HL-60 (cell line): ENCODE data around the gene TBC1D22A.

Source experiments
- DNase-seq, 2 experiments: peaks; one replicate each; pipeline ENCODE4 v3.0.0-alpha.2; 2010 to 2020; ENCODE audit warnings: low read depth in 1 of 2, low spot score in 1 of 2
- H3K27ac ChIP-seq: fragments of 250-450 bp; sonication (Bioruptor Pico); replicated peaks from 2 replicates; pipeline ENCODE4 v1.5.1; 2020; ENCODE audit warnings: mild to moderate bottlenecking, moderate library complexity
- H3K27me3 ChIP-seq: fragments of 250-450 bp; sonication (Bioruptor Pico); 2 replicates; pipeline ENCODE4 v1.5.1; 2021; ENCODE audit warnings: mild to moderate bottlenecking, moderate library complexity; ENCODE audit not compliant: insufficient read depth, poor library complexity, severe bottlenecking
- H3K4me3 ChIP-seq: replicated peaks from 2 replicates; pipeline ENCODE4 v1.5.1; 2011; ENCODE audit warnings: mild to moderate bottlenecking, control low read depth, low read length; ENCODE audit not compliant: insufficient read depth
- SPI1 ChIP-seq: IDR thresholded peaks from 2 replicates; pipeline ENCODE4 v1.6.1; 2012; ENCODE audit warnings: low read depth, mild to moderate bottlenecking, borderline replicate concordance
- TF ChIP-seq, protein P1 (sequence below): IDR thresholded peaks from one replicate; pipeline ENCODE4 v1.5.1; 2011; ENCODE audit warnings: low read length, control low read depth, inconsistent platforms; ENCODE audit not compliant: insufficient read depth
- TF ChIP-seq, protein P2 (sequence below): IDR thresholded peaks from 2 replicates; pipeline ENCODE4 v1.6.1; 2012; ENCODE audit warnings: low read depth; ENCODE audit not compliant: insufficient replicate concordance

TBC1D22A gene

GRCh38 chr22:46798041-46798365, 35.6 kb downstream of the TBC1D22A start:
- no peaks in the 10 kb centered on the region for H3K27me3 ChIP-seq
- no peak for TF ChIP-seq SPI1
- TF ChIP-seq, protein P1, sequence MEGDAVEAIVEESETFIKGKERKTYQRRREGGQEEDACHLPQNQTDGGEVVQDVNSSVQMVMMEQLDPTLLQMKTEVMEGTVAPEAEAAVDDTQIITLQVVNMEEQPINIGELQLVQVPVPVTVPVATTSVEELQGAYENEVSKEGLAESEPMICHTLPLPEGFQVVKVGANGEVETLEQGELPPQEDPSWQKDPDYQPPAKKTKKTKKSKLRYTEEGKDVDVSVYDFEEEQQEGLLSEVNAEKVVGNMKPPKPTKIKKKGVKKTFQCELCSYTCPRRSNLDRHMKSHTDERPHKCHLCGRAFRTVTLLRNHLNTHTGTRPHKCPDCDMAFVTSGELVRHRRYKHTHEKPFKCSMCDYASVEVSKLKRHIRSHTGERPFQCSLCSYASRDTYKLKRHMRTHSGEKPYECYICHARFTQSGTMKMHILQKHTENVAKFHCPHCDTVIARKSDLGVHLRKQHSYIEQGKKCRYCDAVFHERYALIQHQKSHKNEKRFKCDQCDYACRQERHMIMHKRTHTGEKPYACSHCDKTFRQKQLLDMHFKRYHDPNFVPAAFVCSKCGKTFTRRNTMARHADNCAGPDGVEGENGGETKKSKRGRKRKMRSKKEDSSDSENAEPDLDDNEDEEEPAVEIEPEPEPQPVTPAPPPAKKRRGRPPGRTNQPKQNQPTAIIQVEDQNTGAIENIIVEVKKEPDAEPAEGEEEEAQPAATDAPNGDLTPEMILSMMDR: no peak
- TF ChIP-seq, protein P2, sequence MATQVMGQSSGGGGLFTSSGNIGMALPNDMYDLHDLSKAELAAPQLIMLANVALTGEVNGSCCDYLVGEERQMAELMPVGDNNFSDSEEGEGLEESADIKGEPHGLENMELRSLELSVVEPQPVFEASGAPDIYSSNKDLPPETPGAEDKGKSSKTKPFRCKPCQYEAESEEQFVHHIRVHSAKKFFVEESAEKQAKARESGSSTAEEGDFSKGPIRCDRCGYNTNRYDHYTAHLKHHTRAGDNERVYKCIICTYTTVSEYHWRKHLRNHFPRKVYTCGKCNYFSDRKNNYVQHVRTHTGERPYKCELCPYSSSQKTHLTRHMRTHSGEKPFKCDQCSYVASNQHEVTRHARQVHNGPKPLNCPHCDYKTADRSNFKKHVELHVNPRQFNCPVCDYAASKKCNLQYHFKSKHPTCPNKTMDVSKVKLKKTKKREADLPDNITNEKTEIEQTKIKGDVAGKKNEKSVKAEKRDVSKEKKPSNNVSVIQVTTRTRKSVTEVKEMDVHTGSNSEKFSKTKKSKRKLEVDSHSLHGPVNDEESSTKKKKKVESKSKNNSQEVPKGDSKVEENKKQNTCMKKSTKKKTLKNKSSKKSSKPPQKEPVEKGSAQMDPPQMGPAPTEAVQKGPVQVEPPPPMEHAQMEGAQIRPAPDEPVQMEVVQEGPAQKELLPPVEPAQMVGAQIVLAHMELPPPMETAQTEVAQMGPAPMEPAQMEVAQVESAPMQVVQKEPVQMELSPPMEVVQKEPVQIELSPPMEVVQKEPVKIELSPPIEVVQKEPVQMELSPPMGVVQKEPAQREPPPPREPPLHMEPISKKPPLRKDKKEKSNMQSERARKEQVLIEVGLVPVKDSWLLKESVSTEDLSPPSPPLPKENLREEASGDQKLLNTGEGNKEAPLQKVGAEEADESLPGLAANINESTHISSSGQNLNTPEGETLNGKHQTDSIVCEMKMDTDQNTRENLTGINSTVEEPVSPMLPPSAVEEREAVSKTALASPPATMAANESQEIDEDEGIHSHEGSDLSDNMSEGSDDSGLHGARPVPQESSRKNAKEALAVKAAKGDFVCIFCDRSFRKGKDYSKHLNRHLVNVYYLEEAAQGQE: no peak
- no peak overlapping the region for H3K4me3 ChIP-seq
- H3K27ac ChIP-seq: no peak overlapping the region
- DNase-seq: no peak

DNA sequence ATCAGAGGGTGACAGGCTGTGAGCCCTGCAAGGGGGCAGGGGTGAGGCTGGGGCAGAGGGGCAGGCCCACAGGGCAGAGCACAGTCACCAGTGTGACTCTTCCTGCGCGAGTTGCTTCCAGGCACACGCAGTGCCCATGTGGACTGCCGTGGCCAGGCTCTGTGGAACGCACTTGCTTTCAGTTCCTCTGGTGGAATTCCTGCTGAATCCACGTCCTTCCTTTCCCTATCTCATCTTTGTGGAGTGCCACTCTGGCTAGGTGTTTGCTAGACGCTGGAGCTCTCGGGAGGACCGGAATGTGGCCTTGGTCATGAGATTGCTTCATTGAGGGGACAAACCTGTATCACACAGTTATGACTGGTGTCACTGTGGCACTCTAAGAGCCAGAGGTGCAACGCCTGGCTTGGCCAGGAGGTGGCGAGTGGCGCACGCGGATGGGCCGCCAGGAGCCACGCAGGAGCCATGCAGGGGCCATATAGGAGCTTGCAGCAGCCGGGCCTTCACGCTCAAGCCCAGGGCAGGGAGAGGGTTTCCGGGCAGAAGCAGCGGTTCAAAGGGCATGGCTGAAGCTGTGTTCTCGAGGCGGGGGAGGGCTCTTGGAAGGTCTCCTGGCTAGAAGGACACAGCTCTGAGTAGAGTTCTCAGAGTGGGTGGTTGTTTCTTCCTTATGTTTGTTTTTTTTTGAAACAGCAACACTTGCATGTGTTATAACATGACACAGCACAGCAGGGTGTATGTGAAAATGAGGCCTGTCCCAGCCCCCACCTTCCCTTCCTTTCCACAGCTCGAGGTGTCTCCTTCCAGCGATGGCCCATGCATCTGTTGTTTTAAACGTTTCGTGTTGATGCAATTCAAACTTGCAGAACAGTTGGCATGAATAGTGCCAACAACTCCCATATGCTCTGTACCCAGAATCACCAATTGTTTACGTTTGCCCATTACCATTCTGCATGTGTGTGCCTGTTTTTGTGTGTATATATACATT, 36.2 kb downstream of the TBC1D22A start:
- DNase-seq: peak; percentile 63 to 78
- Histone ChIP-seq H3K4me3 (no peak overlapping the region), H3K27me3 (no peaks in the 10 kb centered on the region), H3K27ac (peak overlapping the region; percentile 27)
- TF ChIP-seq, protein P2: no peak
- no peak for TF ChIP-seq SPI1
- TF ChIP-seq, protein P1: peak; percentile 93

GRCh38 chr22:46799626-46800025, 37.2 kb downstream of the TBC1D22A start:
- Histone ChIP-seq H3K27me3 (no peaks in the 10 kb centered on the region), H3K4me3 (no peak overlapping the region), H3K27ac (no peak overlapping the region)
- TF ChIP-seq, protein P2: no peak
- TF ChIP-seq, protein P1: no peak
- no peak for DNase-seq
